GM20431 (cell line): Measurements from ENCODE around the gene SOCS3.

Experiments
- in situ Hi-C: fragments of 300-500 bp; cut with MseI, MboI; formaldehyde crosslinking; loops from one replicate; pipeline ENCODE4 v1.15.0; 2020; ENCODE audit warnings: low sequenced_read_pairs; ENCODE audit not compliant: unreplicated experiment

The SOCS3 gene

DNA sequence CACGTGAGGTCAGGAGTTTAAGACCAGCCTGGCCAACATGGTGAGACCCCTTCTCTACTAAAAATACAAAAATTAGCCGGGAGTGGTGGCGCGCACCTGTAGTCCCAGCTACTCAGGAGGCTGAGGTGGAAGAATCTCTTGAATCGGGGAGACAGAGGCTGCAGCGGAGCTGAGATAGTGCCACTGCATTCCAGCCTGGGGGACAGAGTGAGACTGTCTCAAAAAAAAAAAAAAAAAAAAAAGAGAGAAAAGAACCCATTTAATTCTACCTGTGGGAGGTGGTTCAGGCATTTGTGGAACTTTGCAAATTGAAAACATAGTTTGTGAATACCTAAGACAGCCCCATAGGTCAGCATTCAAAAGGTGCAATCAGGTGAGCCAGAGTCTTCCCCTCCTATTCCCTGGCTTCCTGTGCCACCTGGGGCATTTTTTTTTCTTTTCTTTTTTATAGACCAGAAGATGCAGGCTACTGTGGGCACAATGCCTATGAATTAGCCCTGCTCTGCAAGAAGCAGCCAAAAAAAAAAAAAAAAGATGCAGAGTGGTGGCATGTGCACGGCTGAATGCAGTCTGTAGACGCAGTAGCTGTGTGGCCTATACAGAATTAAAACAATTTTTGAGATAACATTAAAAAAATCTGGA is 9.1 kb upstream of the SOCS3 start:
- in situ Hi-C loops: no loop called here

DNA sequence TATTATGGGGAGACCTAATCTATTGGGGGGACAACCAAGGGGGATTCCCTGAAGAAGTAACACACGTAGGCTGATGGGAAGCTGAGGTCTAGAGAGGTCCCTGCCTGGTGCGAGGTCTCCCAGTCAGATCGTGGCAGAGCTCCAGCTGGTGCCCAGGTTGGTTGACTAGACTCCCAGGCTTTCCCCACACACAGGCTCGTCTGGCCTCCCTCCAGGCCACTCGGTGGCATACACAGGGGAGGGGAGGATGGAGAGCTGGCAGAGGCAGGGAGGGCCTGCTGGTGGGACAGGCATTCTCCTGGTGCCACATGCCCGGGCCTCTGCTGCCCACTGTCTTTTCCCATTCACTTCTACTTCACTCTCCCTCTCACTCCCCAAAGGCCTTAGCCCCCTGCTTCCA is 8.5 kb upstream of the SOCS3 start:
- in situ Hi-C loops: no loop called here

DNA sequence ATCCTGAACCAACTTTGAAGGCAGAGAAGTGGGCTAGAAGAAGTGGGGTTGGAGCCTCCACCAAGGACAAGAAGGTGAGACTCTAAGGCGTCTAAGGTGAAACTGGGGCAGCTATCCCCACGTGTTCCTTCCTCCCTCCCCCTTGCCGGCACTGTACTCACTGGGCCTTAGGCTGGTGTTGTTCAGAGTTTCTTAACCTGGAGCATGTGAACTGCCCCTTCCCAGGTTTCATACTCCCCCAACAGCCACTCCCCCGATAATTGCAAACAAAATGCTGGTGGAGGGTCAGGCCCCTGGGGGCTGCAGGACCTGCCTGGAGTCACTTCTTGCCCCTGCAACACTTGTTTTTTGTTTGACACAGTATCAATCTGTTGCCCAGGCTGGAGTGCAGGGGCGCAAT is 7.3 kb upstream of the SOCS3 start:
- in situ Hi-C loops: no loop called here

DNA sequence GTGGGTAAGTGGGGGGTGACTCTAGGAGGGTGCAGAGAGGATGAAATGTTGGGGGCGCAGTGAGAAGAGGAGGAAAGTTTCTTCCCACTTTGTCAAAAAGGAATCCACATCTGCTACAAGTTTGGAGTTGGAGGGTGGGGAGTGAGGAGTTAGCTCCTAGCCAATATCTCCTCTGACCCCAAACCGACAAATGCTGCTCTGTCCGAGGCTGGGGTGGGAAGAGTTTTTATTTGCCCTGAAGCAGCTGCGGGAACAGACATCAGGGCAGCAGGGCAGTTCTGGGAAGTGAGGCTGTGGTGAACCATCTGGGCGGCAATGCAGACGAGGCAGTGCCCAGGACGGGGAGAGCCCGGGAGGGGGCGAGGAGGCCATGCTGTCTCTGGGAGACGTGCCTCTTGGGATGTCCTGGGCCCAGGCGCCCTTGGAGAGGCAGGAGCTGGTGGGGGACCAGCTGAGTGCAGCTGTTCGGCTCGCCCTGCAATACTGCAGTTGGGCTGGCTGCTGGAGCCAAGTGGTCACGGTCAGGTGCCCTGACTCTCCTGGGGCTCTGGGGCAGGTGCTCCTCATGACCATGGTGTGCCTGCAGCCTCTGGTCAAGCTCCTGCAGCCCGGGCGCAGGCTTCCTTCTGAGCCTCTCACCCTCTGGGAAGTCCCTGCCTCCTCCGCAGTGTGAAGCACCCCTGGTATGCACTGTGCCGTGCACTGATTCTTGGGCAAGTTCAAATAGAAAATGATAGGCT is 6.4 kb upstream of the SOCS3 start:
- in situ Hi-C loops: no loop called here

DNA sequence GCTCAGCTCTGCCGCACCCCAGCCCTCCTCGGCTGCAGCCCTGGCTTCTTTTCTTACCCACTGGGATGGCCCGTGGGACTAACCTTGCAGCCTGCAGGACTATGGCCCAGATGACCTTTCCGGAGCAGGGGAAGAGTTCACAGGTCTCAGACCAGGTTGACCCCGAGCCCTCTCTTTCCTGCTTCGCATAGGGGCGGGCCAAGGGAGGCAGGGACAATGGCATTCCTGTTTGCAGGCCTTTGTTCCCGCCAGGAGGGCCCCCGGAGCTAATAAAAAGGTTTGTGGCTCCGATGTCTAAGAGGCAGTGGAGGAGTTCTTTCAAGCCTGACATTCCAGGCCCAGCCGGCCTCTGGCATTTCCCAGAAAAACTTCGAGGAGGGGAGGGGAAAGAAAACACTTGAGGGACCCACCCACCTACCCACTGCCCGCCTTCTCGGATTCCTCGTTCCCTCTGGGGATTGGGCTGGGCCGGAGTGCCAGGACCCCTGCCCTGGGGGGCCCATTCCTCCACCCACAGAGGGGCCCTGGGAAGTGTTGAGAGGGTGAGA is 5.8 kb upstream of the SOCS3 start:
- in situ Hi-C loops: no loop called here

DNA sequence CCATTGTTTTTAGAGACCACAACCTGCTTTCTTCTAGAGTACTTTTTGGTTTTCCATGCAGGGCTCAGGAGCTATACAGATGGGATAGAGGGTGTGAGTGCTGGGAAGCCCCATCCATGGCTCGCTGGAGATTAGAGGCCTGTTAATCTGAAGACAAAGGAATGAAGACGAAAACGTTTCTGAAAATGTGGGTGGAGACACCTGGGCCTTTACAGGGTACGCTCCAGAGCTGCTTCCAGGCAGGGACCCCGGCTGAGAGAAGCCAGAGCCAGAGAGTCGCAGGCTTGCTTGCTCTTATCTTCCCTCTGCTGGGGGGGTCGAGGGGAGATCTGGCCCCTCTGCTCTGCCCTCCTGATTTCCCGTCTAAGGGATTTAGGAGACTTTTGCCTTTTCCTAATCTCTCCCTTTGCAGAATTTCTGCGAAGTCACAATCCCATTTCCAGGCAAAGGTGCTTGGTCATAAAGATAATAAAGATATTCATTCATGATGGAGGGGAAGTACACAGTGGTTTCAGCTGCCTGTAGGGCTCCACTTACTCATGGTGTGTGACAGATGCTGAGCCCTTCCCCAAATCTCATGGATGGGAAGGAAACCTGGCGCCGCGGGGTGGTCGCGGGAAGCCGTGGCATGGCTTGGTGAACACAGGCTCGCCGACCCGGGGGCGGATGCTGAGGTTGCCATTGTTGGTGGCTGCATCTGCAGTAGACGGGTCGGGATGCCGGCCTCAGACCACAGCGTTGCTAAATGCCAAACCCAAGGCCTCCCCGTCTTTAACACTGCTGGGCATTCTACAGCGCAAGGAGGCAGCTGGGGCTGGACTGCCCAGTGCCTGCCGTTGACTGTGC is 4.8 kb upstream of the SOCS3 start:
- in situ Hi-C loops: no loop called here

DNA sequence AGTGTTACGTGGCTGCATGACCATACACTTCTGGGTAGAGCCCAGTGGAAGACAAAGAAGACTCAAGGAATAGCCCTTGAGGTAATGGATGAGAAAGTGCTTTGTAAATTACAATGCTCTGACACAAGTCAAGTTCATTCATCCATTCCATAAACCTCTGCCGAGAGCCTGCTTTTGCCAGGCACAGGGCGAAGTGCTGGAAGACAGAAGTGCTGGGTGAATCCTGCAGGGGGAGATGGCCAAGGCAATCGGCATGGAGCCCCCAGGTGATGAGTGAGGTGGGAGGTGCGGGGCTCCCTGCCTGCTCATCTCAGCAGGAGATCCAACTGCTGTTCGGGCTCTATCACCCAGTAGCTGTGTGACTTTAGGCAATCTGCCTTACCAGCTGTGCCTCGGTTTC is 2.8 kb upstream of the SOCS3 start:
- in situ Hi-C loops: no loop called here

DNA sequence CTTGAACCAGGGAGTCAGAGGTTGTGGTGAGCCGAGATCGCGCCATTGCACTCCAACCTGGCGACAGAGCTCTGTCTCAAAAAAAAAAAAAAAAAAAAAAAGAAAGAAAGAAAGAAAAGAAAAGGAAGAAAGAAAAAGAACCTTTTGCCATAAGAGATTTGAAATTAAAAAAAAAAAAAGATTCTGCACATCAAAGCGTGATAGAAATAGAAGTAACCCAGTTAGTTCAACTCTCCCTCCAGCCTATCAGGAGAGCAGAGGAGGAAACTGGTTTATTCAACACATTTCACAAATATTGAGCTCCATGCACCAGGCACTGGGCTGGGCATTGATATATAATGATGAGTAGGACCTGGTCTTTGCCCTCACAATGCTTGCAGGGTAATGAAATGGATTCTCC is 2.4 kb upstream of the SOCS3 start:
- in situ Hi-C loops: no loop called here

DNA sequence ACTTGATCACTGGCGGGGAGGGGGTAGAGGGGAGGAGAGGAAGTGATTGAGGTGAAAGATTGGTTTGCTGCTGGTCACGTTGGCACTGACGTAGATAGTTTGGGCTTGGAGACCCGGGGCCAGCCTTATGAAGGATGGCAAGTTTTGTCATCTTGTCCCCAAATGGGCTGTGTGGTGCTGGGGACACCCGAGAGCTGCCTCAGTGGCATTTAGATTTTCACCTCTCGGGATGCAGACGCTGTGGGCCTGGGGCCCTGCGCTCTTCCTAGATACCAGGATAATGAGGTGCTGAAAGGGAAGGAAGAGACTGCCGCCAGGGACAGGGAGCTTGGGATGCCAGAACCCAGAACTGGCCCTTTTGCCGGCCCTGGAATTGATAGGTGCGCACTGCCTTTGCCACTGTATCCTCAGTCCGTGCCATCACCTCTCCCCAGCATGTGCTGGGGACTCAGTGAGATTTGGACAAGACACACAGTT is 1.4 kb upstream of the SOCS3 start:
- in situ Hi-C loops: no loop called here

DNA sequence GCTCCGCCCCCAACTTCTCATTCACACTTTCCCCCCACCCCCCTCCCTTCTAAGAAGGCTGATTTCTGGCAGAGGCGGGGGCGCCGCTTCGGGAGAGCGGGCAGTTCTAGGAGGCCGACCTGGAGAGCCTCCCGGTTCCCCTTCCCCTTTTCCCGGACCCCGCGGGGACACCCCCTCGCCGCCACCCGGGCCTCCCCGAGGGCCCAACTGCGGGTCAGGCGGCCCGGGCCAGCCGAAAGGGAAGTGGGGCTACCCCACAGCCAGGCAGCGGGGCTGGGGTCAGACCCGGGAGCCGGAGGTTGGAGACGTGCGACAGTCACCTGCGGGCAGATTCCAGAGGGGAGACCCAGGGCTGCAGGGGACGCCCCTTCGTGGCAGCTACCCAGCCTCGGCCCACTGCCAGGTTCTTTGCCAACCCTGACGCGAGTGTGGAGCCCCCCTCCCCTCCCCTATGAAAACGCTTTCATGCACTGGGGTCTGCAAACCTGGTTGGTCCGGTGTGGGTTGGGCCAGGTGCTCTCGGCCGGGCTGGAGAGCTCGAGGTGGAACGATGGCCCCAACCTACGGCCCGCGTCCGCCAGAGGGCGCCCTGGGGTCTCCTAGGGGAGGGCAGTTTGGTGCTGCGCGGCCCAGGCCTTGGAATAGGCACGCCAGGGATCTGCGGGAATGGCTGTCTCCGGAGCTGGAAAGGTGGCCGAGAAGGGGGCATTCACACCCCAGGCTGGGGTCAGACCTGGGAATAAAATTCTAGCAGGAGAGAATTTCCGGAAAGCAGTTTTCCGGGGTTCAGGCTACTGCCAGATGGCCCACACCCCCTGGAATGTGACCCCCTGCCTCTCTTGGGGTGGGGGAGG is 721 bp upstream of the SOCS3 start:
- in situ Hi-C loops: no loop called here

DNA sequence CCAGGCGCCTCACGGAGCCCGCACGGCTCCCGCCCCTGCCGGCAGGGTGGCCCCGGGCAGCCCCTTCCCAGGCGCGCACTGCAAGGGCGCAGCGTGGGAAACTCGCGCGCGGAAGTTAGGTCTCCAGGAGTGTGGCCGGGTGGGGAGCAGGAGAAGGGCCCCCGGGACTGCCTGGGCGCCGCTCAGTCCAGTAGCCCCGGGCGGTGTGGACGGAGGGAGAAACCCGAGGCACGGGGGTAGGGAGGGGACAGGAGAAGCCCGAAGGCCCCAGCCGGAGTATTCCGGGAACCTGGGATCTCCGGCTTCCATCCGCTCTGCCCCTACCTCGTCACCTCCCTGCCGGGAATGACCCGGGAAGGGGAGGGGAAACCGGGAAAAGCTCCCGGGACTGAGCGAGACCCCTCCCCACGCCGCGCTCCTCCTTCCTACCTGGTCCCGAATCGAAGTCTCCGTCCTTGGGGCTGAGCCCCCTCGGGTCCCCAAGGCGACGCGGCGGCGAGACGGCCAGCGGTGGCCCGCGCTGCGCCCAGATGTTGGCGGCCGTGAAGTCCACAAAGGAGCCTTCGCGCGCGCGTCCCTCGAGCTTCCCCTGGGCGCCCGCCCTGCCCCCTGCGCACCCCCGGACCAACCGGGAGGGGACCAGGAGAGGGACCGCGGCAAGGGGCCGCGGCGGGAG is 418 bp downstream of the SOCS3 start:
- in situ Hi-C loops: no loop called here

DNA sequence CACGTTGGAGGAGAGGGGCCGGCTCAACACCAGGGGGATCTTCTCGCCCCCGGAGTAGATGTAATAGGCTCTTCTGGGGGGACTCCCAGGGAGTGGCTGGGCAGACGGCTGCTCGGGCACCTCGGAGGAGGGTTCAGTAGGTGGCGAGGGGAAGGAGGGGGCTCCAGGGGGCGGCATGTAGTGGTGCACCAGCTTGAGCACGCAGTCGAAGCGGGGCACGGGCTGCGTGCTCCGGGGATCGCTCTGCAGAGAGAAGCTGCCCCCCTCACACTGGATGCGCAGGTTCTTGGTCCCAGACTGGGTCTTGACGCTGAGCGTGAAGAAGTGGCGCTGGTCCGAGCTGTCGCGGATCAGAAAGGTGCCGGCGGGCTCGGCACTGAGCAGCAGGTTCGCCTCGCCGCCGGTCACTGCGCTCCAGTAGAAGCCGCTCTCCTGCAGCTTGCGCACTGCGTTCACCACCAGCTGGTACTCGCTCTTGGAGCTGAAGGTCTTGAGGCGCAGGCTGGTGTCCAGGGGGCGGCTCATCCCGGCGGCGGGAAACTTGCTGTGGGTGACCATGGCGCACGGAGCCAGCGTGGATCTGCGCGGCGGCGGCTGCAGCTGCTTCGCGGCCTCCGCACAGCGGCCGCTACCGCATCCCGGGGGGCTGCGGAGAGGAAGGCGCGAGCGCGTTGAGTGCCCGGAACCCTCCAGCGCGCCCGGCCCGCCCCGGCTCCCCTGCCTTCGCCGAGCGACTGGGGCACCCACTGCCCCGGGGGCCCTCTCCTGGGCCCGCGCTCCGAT is 1.1 kb downstream of the SOCS3 start:
- in situ Hi-C loops: no loop called here

DNA sequence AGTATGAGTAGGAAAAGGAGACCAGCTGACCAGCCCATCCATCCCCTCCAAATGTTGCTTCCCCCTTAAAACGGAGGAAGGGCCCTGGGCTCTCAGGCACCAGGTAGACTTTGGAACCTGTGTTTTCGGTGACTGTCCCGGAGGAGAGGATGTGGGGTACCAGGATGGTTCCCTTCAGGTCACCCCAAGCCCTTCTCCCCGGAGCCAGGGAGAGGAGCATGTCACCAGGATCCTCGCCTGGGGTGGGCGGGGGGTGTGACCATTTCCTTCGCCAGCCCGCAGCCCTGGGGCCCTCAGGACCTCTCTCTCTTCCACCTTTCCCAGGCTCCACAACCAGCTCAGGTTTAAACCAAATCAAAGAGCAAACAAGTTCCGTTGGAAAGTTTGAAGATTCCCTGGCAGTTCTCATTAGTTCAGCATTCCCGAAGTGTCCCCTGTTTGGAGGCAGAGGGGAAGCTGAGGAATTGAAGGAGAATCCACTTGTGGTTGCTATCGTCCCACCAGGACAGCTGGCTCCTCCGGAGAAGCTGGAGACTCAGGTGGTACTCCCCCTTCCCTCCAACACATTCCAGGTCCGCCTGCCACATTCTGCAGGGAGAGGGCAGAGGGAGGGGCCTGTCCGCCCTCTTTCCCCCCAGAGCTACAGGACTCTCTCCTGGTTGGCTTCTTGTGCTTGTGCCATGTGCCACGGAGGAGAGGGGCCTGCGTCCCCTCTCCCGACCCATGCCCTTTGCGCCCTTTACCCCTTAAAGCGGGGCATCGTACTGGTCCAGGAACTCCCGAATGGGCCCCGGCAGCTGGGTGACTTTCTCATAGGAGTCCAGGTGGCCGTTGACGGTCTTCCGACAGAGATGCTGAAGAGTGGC is 2.0 kb downstream of the SOCS3 start:
- in situ Hi-C loops: no loop called here

DNA sequence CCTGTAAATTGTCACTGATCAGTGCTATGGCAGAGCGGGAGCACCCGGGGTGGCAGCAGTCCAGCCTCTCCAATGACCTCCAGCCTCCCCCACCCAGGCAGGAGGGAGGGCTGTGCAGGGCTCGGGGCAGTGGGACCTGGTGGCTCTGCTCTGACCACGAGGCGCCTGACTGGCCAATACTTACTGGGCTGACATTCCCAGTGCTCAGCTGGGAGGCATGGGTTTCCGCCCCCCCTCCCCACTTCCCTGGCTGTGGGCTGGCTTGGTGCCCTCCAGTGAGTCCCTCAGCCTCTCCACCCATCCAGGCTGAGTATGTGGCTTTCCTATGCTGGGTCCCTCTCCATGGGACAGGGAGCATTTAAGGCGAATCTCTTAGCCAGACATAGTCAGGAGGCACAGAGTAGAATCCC is 2.7 kb downstream of the SOCS3 start:
- in situ Hi-C loops: no loop called here

DNA sequence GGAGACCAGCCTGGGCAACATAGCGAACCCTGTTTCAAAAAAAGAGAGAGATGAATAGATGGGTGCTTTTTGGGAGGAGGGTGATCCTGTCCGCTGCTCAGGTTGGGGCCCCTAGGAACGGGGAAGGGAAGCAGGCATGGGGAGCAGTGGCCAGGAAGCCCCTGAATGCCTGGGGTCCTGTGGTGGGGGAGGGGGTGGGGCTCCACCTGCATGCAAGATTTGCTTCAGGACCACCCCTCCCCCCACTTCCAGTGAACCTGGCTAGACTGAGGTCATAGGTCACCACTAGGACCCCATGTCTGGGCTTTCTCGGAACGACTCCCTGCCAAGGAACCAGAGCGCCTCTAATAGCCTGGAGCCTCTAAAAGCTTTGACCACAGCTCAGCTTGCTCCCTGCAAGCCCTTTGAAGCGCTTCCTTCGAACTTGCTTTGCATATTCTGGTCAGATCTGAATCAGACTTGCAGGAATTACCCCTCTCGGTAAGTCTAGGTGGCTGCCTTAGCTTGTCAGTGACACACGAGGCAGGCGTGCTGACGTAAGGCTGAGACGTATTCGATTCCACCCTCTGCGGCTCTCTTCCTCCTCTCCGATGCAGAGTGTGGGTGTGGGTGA is 3.7 kb downstream of the SOCS3 start:
- in situ Hi-C loops: no loop called here

DNA sequence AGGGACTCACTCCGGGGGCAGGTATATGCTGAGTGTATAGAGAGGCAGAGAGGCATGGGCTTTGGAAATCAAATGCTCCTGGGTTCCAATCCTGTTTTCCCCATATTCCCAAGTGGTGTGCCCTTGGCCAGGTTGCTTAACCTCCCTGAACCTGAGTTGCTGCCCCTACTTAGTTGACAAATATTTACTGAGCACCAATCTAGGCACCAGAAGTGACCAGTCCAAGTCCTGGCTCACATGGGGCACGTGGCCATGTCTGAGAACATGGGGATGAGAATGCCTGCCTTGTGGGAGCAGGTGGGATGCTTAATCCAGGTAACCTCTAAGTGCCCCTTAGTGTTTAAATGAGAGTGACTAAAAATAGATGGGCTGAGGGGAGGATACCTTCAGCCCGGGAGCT is 4.2 kb downstream of the SOCS3 start:
- in situ Hi-C loops: no loop called here

DNA sequence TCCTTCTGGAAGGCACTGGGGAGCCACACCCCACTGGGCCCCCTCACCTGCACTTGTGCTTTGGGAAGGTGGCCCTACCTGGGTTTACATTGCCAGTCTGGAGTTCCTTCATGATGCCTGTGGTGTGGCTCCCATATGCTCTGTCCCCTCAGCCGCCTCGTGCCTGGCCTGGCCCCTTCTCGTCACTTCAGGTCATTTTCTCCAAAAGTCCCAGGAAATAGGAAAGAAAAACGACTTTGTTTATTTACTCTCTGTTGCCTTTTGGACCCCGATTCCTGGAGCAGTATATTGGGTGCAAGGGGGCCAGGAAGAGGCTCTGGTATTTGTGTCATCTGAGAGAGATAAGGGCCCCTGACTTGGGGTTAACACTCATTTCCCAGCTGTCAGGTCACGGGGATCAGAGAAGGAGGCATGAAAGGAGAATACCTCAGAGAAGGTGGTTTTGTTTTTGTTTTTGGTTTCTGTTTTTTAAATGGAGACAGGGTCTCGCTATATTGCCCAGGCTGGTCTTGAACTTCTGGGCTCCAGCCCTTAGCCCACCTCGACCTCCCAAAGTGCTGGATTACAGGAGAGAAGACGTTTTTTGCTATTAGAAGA is 4.7 kb downstream of the SOCS3 start:
- in situ Hi-C loops: no loop called here
